GM12864 (cell line): ENCODE measurements around the gene NTMT2.

Source experiments
- DNase-seq: peaks from one replicate; pipeline ENCODE4 v3.0.0-alpha.2; 2011; ENCODE audit warnings: low read depth
- H3K4me3 ChIP-seq: 2 replicates; pipeline ENCODE4 v1.5.1; 2011; ENCODE audit warnings: mild to moderate bottlenecking, low read depth, low read length, control low read depth
- TF ChIP-seq, protein P1 (sequence below): IDR thresholded peaks from 2 replicates; pipeline ENCODE4 v1.5.1; 2011; ENCODE audit warnings: low read depth, mild to moderate bottlenecking, moderate library complexity, low read length, control low read depth, inconsistent platforms; ENCODE audit errors: missing control alignments

Gene NTMT2

DNA sequence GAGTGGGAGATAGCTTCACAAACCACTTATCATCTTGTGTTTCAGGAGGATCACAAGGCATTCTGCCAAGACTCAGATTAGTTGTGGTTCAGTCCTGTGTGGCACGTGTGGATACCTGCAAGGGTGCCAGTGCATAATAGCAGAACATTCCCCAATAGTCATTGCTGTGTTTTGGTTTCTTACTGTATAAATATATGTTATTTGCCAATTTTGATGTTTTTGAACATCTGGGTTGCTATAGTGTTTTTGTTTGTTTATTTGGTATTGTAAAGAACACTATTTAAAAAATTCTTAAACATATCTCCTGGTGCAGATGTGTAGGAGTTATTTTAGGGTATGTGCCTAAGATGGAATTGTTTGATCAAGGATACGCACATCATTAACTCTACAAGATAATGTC is 5.4 kb upstream of the NTMT2 start:
- no peak for DNase-seq
- TF ChIP-seq, protein P1, sequence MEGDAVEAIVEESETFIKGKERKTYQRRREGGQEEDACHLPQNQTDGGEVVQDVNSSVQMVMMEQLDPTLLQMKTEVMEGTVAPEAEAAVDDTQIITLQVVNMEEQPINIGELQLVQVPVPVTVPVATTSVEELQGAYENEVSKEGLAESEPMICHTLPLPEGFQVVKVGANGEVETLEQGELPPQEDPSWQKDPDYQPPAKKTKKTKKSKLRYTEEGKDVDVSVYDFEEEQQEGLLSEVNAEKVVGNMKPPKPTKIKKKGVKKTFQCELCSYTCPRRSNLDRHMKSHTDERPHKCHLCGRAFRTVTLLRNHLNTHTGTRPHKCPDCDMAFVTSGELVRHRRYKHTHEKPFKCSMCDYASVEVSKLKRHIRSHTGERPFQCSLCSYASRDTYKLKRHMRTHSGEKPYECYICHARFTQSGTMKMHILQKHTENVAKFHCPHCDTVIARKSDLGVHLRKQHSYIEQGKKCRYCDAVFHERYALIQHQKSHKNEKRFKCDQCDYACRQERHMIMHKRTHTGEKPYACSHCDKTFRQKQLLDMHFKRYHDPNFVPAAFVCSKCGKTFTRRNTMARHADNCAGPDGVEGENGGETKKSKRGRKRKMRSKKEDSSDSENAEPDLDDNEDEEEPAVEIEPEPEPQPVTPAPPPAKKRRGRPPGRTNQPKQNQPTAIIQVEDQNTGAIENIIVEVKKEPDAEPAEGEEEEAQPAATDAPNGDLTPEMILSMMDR: no peak
- no peak overlapping the region for H3K4me3 ChIP-seq

DNA sequence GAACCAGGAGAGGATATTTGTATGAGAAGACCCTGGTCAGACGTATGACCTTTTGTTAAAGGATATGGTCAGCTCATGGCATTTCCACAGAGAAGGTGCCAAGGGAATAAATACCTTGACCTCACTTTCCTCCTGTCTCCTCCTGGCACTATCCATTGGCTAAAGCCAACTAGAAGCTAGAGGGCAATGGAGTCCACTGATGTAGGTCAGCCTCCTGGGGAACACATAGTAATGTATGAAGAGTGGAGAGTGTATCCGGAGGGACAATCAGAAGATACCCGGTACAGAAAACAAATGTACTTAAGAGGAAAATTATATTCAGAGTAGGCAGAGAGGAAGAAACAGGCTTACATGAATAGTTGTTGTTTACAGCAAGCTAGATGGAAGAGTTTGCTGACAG is 698 bp upstream of the NTMT2 start:
- no peak overlapping the region for H3K4me3 ChIP-seq
- DNase-seq: no peak
- TF ChIP-seq, protein P1: no peak

DNA sequence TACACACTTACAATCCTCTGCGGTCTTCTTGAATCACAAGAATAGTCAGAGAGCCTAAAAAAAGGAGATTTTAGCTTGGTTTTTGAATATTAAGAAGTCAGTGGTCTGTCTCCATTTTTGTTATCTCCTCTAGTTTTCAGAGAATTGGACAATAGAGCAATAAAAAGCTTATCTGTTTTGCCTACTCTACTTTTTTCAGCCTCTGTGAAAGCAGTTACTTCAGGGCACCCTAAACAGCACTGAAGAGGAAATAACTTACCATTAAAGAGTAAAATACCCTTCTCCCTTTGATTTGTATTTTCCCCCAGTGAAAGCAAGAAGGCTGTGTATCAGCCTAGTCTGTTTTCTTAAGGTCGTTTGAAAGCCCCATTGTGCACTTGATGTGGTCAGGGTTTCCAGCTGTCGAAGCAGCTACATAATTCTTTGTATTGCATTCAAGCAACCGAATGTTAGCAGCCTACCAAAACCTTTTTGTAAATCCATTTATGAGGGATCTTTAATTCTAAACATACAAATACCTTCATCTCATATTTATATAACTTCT is 1.0 kb downstream of the NTMT2 start:
- no peak for DNase-seq
- TF ChIP-seq, protein P1: no peak
- H3K4me3 ChIP-seq: no peak overlapping the region

DNA sequence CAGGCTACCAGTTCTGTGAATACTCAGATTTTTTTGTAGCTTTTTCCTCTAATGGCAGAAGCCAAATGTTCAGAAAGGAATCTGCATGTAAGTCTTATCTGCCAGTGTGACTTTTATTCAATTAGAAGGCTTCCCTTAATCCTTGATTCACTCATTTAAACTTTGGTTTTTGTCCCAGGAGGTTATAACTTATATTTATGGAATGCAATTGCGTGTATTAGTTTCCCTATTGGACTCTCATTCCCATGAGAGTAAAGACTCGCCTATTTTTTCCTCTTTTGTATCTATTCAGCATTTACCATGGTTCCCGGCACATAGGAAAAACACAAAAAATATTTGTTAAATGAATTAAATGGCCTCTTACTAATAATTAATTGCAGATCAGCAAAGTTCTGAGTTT is 3.5 kb downstream of the NTMT2 start:
- no peak overlapping the region for H3K4me3 ChIP-seq
- TF ChIP-seq, protein P1: no peak
- no peak for DNase-seq

DNA sequence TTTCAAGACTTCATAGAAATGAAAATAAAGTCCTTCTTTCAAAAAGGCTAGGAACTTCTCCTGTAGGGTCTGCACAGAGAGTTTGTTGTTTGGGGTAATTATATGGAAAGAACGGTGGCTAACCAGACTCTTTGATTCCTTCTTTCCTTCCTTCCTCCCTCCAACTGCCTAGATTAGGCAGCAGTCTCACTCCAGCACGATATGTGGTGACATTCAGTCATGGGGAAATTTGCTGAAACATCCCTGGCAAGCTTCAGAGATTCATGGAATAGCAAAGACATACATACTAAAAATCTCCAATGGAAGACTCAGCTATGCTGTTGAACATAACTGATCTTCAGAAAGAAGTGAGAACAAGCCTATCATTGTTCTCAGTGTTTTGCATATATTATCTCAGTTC is 4.3 kb downstream of the NTMT2 start:
- DNase-seq: no peak
- TF ChIP-seq, protein P1: no peak
- no peak overlapping the region for H3K4me3 ChIP-seq

DNA sequence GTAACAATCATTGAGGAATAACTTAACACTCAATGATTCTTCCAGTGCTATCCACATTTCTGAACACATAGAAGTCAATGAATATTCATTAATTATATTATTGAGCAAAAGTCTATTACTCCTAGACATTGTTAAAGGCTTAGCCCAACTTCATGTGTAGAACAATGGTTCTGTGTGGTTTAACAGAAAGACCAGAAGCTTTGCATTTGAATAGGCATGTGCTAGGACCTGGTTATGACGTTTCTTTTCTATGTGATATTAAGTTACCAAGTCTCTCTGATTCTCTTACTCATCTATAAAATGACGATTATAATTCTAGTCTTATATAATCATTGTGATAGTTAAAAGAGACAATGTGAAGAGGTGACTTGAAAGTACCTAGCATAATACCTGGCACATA is 5.2 kb downstream of the NTMT2 start:
- H3K4me3 ChIP-seq: no peak overlapping the region
- DNase-seq: no peak
- TF ChIP-seq, protein P1: no peak

DNA sequence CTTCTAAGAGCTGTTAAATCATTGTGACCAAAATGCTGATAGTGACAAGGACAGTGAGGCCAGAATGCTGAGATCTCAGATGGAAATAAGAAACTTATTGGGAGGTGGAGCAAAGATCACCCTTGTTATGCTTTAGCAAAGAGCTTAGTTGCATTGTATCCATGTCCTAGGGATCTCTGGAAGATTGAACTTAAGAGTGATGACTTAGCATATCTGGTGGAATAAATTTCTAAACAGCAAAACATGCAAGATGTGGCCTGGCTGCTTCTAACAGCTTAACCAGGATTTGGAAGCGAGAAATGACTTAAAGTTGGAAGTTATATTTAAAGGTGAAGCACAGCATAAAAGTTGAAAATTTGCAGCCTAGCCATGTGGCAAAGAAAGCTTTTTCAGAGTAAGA is 7.7 kb downstream of the NTMT2 start:
- no peak overlapping the region for H3K4me3 ChIP-seq
- DNase-seq: no peak
- TF ChIP-seq, protein P1: no peak
